HG02763 (cell line): Measurements from ENCODE around the gene PCDHA1.
"Not testable (repeated sequence)": the region's sequence is repeated elsewhere in the genome, so short reads cannot be mapped to it uniquely, and the experiment has no call there.

Experiments
- ATAC-seq: cut with Tn5 transposase; IDR thresholded peaks from one replicate; pipeline ENCODE4 v1.9.1; 2021; ENCODE audit warnings: mild to moderate bottlenecking, moderate library complexity; ENCODE audit not compliant: unreplicated experiment

Gene PCDHA1

DNA sequence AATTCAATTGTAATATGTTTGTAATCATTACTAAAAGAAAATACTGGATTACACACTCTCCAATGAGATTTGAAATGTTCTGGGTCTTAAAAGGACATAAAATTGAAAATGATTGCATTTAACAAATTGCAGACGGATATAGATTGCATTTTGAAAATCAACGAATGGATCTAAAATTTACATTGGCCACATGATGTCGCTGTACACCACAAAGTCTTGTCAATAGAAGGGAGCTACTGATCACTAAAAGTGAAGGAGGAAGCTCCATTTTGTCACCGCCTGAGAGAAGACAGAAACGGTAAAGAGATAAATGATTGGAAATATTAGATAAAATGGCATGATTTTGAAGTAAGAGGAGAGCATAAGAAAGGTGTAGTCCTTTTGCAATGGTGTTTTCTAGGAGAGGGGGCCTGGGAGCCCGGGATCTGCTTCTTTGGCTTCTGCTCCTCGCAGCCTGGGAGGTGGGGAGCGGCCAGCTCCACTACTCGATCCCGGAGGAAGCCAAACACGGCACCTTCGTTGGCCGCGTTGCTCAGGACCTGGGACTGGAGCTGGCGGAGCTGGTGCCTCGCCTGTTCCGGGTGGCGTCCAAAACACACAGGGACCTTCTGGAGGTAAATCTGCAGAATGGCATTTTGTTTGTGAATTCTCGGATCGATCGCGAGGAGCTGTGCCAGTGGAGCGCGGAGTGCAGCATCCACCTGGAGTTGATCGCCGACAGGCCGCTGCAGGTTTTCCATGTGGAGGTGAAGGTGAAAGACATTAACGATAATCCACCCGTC lies at the start of gene PCDHA1:
Gene PCDHA1 (plus strand): TSS at position 236 of the 782 bp plus-strand sequence.
- ATAC-seq, result no peak

DNA sequence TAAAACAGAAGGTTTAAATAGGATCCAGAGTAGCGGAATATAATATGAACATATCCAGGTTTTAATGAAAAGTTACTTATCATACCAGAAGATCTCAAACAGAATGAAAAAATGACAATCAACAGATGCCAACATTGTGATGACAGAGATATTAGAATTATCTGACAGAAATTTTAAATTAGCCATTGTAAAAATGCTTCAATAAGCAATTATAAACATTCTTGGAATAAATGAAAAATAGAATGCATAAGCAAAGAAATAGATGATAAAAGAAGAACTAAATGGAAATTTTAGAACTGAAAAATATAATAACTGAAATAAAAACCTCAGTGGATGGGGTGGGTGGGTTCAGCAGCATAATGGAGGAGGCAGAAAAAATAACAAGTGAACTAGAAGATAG lies 48.5 kb upstream of the PCDHA1 start:
- no peak for ATAC-seq

GRCh38 chr5:140741967-140742366 lies 44.0 kb upstream of the PCDHA1 start:
- ATAC-seq, result no peak

DNA sequence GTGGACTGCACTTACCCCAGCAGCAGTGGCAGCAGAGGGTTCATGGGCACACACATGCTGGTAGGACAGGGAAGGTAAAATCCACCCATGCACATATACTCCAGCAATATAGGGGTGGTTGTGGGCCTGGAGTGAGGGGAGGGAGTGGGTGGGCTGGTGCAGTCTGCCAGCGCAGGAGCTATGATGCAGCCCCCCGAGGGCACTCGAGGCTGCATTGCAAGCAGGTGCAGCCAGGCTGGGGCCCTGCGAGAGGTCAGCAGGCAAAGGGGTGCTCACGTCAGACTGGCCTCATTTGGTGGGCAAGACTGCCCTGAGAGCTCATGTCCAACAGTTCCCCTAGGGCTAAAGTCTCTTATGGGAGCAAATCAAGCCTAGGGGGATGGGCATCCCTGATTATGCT lies 32.4 kb upstream of the PCDHA1 start:
- ATAC-seq, result no peak

- ATAC-seq, result no peak
Measured at GRCh38 chr5:140764177-140764973, 21.6 kb upstream of the PCDHA1 start.

DNA sequence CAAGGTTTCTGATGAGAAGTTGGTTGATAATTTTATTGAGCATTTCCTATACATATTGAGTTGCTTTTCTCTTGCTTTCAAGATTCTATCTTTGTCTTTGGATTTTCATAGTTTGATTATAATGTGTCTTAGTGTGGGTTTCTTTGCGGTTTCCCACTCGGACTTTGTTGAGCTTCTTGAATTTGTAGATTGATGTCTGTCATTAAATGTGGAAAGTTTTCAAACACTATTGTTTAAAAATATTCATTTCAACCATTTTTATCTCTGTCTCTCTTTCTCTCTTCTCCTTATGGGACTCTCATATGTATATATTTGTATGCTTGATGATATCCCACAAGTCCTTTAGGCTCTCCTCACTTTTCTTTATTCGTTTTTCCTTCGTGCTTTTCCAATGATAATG lies 18.5 kb upstream of the PCDHA1 start:
- no peak for ATAC-seq

- no peak for ATAC-seq
Measured at GRCh38 chr5:140780512-140780911, 5.4 kb upstream of the PCDHA1 start.

GRCh38 chr5:140787422-140787821 lies 1.5 kb downstream of the PCDHA1 start:
- ATAC-seq, result not testable (repeated sequence)

DNA sequence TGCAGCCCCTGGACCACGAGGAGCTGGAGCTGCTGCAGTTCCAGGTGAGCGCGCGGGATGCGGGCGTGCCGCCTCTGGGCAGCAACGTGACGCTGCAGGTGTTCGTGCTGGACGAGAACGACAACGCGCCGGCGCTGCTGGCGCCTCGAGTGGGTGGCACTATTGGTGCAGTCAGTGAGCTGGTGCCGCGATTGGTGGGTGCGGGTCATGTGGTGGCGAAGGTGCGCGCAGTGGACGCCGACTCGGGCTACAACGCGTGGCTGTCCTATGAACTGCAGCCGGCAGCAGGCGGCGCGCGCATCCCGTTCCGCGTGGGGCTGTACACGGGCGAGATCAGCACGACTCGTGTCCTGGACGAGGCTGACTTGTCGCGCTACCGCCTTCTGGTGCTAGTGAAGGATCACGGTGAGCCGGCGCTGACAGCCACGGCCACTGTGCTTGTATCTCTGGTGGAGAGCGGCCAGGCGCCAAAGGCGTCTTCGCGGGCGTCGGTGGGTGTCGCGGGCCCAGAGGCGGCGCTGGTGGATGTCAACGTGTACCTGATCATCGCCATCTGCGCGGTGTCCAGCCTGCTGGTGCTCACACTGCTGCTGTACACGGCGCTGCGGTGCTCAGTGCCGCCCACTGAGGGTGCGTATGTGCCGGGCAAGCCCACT lies 2.0 kb downstream of the PCDHA1 start:
- not testable (repeated sequence) for ATAC-seq

DNA sequence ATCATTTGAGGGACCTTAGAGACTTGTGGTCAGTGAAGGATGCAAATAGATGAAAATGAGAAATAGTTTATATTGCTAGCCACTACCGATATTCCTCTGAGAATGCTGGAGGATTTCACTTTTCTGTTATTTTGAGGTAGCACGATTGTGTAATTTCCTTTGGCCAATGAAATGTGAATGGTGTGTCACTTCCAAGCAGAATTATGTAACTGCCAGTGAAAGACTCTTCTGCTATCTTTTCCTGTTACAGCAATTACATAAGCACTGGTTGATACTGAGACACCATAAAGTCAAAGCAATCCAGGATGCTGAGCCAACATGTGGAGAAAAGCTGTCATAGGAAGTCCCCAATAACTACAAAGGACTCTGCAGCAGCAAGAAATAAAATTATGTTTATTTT lies 5.1 kb downstream of the PCDHA1 start:
- no peak for ATAC-seq

GRCh38 chr5:140794595-140795258 lies 8.8 kb downstream of the PCDHA1 start, which contains the start of gene PCDHA2:
PCDHA2 (plus strand) TSS chr5:140794852.
- ATAC-seq, result no peak

- no peak for ATAC-seq
Measured at GRCh38 chr5:140795259-140795641, 9.3 kb downstream of the PCDHA1 start.

GRCh38 chr5:140796072-140796717 lies 10.3 kb downstream of the PCDHA1 start:
- not testable (repeated sequence) for ATAC-seq

DNA sequence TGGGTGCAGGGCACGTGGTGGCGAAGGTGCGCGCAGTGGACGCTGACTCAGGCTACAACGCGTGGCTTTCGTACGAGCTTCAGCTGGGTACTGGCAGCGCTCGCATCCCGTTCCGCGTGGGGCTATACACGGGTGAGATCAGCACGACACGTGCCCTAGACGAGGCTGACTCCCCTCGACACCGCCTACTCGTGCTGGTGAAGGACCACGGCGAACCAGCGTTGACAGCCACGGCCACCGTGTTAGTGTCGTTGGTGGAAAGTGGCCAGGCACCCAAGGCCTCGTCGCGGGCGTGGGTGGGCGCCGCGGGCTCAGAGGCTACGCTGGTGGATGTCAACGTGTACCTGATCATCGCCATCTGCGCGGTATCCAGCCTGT lies 10.8 kb downstream of the PCDHA1 start:
- no peak for ATAC-seq

DNA sequence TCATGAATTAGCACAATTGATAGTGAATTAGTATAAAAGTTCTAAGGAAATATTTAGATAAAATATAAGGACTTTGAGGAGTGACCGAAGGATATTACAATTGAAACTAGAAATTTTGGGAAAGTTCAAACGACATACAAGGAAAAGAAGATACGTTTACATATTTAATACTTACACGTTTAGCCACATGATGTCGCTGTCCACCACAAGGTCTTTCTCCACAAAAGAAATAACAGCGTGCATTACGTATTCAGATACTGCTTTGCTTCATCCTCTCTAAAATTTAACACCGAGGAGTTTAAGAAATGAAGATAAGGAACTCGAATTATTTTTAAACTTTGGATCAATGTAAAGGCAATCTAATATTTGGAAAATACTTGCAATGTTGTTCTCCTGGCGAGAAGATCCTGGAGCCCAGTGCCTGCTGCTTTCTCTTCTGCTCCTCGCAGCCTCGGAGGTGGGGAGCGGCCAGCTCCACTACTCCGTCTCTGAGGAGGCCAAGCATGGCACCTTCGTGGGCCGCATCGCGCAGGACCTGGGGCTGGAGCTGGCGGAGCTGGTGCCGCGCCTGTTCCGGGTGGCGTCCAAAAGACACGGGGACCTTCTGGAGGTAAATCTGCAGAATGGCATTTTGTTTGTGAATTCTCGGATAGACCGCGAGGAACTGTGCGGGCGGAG lies 15.0 kb downstream of the PCDHA1 start, which contains the start of gene PCDHA3:
Gene PCDHA3 (plus strand): TSS at position 242 of the 678 bp plus-strand sequence.
- ATAC-seq, result no peak

GRCh38 chr5:140801494-140801841 lies 15.5 kb downstream of the PCDHA1 start:
- no peak for ATAC-seq

DNA sequence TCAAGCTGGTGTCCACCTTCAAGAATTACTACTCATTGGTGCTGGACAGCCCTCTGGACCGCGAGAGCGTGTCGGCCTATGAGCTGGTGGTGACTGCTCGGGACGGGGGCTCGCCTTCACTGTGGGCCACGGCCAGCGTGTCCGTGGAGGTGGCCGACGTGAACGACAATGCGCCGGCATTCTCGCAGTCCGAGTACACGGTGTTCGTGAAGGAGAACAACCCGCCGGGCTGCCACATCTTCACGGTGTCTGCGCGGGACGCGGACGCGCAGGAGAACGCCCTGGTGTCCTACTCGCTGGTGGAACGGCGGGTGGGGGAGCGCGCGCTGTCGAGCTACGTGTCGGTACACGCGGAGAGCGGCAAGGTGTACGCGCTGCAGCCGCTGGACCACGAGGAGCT lies 16.4 kb downstream of the PCDHA1 start:
- not testable (repeated sequence) for ATAC-seq

DNA sequence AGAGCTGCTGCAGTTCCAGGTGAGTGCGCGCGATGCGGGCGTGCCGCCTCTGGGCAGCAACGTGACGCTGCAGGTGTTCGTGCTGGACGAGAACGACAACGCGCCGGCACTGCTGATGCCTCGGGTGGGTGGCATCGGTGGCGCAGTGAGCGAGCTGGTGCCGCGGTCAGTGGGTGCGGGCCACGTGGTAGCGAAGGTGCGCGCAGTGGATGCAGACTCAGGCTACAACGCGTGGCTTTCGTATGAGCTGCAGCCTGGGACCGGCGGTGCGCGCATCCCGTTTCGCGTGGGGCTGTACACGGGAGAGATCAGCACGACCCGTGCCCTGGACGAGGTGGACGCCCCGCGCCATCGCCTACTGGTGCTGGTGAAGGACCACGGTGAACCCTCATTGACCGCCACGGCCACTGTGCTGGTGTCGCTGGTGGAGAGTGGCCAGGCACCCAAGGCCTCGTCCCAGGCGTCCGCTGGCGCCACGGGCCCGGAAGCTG lies 16.9 kb downstream of the PCDHA1 start:
- no peak for ATAC-seq

- ATAC-seq, result no peak
Measured at GRCh38 chr5:140806834-140807775, 21.2 kb downstream of the PCDHA1 start, which contains the start of gene PCDHA4. PCDHA4 (plus strand) TSS chr5:140807068.
